Duodenal mucosa (tissue), 2 donors: ENCODE data around the gene ADAMTSL5.
A peak's percentile ranks its signal among the peaks of the same experiment; 100 is the strongest.
"Not testable (repeated sequence)": the region's sequence is repeated elsewhere in the genome, so short reads cannot be mapped to it uniquely, and the experiment has no call there.

Experiments used
- H3K27ac ChIP-seq: one replicate; pipeline ENCODE4 v1.7.0; 2013; ENCODE audit warnings: low read depth, low read length
- H3K27me3 ChIP-seq, 2 donors: one replicate each; pipeline ENCODE4 v1.7.0; 2013; ENCODE audit warnings: low read length in 2 of 2, control low read depth in 1 of 2; ENCODE audit not compliant: insufficient read depth in 2 of 2, control insufficient read depth in 1 of 2
- H3K36me3 ChIP-seq, 2 donors: one replicate each; pipeline ENCODE4 v1.7.0; 2013; ENCODE audit warnings: low read length in 2 of 2, control low read depth in 1 of 2; ENCODE audit not compliant: insufficient read depth in 2 of 2, control insufficient read depth in 1 of 2
- H3K4me1 ChIP-seq, 2 donors: one replicate each; pipeline ENCODE4 v1.7.0; 2013; ENCODE audit warnings: low read length in 2 of 2, control low read depth in 1 of 2; ENCODE audit not compliant: insufficient read depth in 2 of 2, control insufficient read depth in 1 of 2
- H3K4me3 ChIP-seq, 2 donors: one replicate each; pipeline ENCODE4 v1.7.0; 2013; ENCODE audit warnings: low read length in 2 of 2, low read depth in 1 of 2
- H3K9ac ChIP-seq, 2 donors: one replicate each; pipeline ENCODE4 v1.7.0; 2013; ENCODE audit warnings: low read length in 2 of 2, low read depth in 1 of 2
- H3K9me3 ChIP-seq, 2 donors: one replicate each; pipeline ENCODE4 v1.7.0; 2013; ENCODE audit warnings: low read length in 2 of 2, control low read depth in 1 of 2; ENCODE audit not compliant: control insufficient read depth in 1 of 2

ADAMTSL5 gene

GRCh38 chr19:1481224-1481892, 31.5 kb downstream of the ADAMTSL5 start:
- Histone ChIP-seq H3K27ac (no peak overlapping the region), H3K9me3 (no peaks in the 10 kb centered on the region)

GRCh38 chr19:1478934-1479707, 33.7 kb downstream of the ADAMTSL5 start, which contains the start of gene C19orf25:
Gene C19orf25 (minus strand): TSS chr19:1479215. CDS start chr19:1478903, 312 bp downstream.
- Histone ChIP-seq H3K9me3 (no peaks in the 10 kb centered on the region), H3K9ac (peak within 1 kb of the TSS; percentile 65 to 90), H3K27me3 (no peaks in the 10 kb centered on the region), H3K36me3 (peaks cover 9 to 12% of the 10 kb centered on the region in 2 donors), H3K27ac (peak within 1 kb of the TSS; percentile 75), H3K4me3 (peak within 1 kb of the TSS; percentile 81 to 84), H3K4me1 (peaks cover 0 to 7% of the 10 kb centered on the region in 2 donors)

More at GRCh38 chr19:1481224-1481892, 31.5 kb downstream of the ADAMTSL5 start:
- Histone ChIP-seq H3K36me3 (peaks cover 3 to 4% of the 10 kb centered on the region in 2 donors), H3K4me3 (no peak overlapping the region), H3K27me3 (no peaks in the 10 kb centered on the region), H3K9ac (no peak overlapping the region), H3K4me1 (peaks cover 0 to 7% of the 10 kb centered on the region in 2 donors)

GRCh38 chr19:1477056-1477455, 35.8 kb downstream of the ADAMTSL5 start:
- H3K4me3 ChIP-seq, H3K27ac ChIP-seq, H3K4me1 ChIP-seq, H3K9me3 ChIP-seq, H3K9ac ChIP-seq: not testable (repeated sequence)
- peaks cover 7 to 12% of the 10 kb centered on the region in 2 donors for H3K27me3 ChIP-seq
- peaks cover 9 to 12% of the 10 kb centered on the region in 2 donors for H3K36me3 ChIP-seq

GRCh38 chr19:1475751-1476437, 36.9 kb downstream of the ADAMTSL5 start:
- peaks cover 8 to 19% of the 10 kb centered on the region in 2 donors for H3K4me1 ChIP-seq
- peaks cover 19 to 23% of the 10 kb centered on the region in 2 donors for H3K27me3 ChIP-seq
- H3K27ac ChIP-seq: no peak overlapping the region
- peaks cover 9 to 12% of the 10 kb centered on the region in 2 donors for H3K36me3 ChIP-seq
- H3K9me3 ChIP-seq: no peaks in the 10 kb centered on the region
- H3K9ac ChIP-seq: no peak overlapping the region
- H3K4me3 ChIP-seq: no peak overlapping the region

GRCh38 chr19:1474765-1475351, 38.0 kb downstream of the ADAMTSL5 start:
- Histone ChIP-seq H3K27me3 (peaks cover 29 to 31% of the 10 kb centered on the region in 2 donors), H3K27ac (no peak overlapping the region)

GRCh38 chr19:1474011-1474764, 38.6 kb downstream of the ADAMTSL5 start:
- Histone ChIP-seq H3K9ac (no peak overlapping the region), H3K4me3 (no peak overlapping the region), H3K27ac (no peak overlapping the region), H3K9me3 (no peaks in the 10 kb centered on the region), H3K4me1 (peaks cover 19 to 31% of the 10 kb centered on the region in 2 donors), H3K27me3 (peaks cover 32 to 33% of the 10 kb centered on the region in 2 donors), H3K36me3 (peaks cover 9 to 12% of the 10 kb centered on the region in 2 donors)

More at GRCh38 chr19:1474765-1475351, 38.0 kb downstream of the ADAMTSL5 start:
- H3K4me3 ChIP-seq: no peak overlapping the region
- no peak overlapping the region for H3K9ac ChIP-seq
- peaks cover 9 to 12% of the 10 kb centered on the region in 2 donors for H3K36me3 ChIP-seq
- peaks cover 18 to 28% of the 10 kb centered on the region in 2 donors for H3K4me1 ChIP-seq
- H3K9me3 ChIP-seq: no peaks in the 10 kb centered on the region

- H3K27ac ChIP-seq: no peak overlapping the region
- H3K4me1 ChIP-seq: peaks cover 19 to 32% of the 10 kb centered on the region in 2 donors
- no peak overlapping the region for H3K9ac ChIP-seq
- H3K27me3 ChIP-seq: peaks cover 37 to 39% of the 10 kb centered on the region in 2 donors
- H3K9me3 ChIP-seq: no peaks in the 10 kb centered on the region
- H3K4me3 ChIP-seq: no peak overlapping the region
- H3K36me3 ChIP-seq: peaks cover 9 to 12% of the 10 kb centered on the region in 2 donors
Observed at GRCh38 chr19:1473085-1473851, 39.6 kb downstream of the ADAMTSL5 start.

GRCh38 chr19:1472231-1473084, 40.4 kb downstream of the ADAMTSL5 start:
- Histone ChIP-seq H3K9ac (no peak overlapping the region), H3K36me3 (peaks cover 9 to 11% of the 10 kb centered on the region in 2 donors), H3K4me3 (no peak overlapping the region), H3K9me3 (no peaks in the 10 kb centered on the region), H3K27me3 (peaks cover 39 to 47% of the 10 kb centered on the region in 2 donors), H3K4me1 (peaks cover 19 to 30% of the 10 kb centered on the region in 2 donors), H3K27ac (no peak overlapping the region)
